Measurements from ENCODE around the gene CLEC10A.

The CLEC10A gene

DNA sequence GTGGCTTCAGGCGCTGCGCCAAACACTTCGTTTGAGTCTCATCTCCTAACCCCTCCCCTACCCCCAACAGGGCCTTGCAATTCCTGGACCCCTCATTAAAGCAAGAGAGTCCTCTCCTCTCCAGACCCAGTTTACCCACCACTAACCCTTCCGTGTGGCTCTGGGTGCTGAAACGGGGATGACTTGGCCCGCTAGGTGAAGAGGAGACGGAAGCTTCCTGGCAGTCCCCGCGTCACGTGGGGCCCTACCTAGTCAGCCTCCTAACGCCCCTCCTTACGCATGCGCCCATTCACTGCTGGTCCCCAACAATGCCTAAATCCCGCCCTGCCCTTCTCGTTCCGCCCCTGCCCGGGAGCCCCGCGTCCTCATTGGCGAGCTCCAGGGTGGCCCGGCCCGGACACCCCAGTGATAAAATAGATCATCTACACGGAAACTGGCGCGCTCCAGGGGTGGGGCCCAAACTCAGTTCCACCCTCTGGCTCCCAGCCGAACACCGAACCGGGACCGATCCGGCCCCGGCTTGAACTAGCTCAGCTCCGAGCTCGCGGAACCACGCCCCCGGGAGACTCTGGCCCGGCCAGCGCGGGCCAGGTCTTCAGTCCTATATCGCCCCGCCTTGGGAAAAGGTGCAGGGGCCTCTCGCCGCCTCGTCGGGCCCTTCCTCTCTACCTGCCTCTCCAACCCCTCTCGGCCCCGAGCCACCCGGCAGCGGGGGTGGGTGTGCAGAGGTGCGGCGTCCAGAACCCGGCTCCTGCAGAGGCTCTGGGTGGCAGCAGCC is 44.3 kb downstream of the CLEC10A start, which contains the start of gene SLC16A13:
TSS of gene SLC16A13 (plus strand) at position 425 of the 778 bp plus-strand sequence. CDS start 368 bp downstream, outside the sequence.
- DNase-seq = peak; percentile 87

DNA sequence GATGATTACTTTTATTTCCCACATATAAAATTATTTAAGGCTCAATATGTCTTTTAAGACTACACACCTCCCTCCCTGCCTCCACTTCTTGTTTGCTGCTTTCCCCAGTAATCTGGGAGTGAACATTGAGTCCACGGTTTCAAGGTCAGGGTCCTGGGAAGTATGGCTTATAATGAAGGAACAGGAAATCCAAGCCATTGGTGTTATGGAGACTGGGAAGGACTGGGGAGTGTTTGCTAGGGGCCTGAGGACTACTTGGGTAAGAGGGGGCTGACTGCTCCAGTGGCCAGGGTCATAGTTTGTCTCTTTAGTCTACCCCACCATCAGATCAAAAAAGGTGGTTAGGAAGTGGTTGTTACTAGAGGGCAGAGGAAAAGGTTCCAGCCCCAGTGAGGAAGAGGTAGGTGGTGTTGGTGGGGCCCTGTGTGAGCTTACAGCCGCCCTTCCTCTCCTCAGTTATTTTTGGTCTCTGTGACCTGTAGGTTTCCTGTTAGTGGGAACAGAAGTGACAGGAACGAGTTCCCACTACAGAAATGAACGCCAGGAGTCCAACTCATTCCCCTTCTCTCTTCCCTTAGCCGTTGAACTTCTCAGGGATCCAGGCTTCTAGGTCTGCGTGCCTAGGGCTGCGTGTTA is 45.0 kb downstream of the CLEC10A start:
- no peak for DNase-seq

DNA sequence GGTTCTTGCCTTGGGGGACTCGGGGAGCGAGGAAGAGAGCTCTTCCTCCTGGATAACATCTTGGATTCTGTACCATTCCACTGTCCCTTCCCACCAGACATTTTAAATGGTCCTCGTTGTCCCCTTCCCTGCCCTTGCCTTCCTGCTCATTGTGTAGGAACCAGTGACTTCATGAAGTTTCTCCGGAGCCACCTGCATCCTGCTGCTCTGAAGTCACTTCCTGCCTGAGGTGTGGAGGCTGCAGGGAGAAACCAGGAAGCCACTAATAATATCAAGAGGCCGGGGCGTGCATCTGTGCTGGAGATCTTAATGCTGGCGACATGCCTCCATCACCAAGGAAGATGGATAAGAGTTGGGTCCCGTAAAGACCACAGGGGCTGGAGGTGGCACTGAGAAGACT is 50.4 kb downstream of the CLEC10A start:
- peak; percentile 25 for DNase-seq

DNA sequence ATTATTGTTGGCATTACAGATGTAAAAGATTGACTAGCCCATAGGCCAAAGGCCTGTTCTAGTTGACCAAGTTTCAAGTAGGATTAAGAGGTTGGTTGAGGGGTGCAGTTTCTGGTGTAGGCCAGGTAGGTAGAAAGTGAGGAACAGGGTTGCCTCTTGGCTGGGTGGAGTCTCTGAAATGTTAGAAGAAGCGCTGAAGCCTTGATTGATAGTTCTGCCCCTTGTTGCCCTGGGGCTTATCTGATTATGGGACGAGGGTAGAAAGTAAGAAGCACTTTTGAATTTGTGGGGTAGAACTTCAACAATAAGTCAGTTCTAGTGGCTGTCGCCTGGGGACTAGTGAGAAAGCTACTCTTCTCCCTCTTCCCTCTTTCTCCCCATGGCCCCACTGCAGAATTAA is 51.0 kb downstream of the CLEC10A start:
- no peak for DNase-seq

DNA sequence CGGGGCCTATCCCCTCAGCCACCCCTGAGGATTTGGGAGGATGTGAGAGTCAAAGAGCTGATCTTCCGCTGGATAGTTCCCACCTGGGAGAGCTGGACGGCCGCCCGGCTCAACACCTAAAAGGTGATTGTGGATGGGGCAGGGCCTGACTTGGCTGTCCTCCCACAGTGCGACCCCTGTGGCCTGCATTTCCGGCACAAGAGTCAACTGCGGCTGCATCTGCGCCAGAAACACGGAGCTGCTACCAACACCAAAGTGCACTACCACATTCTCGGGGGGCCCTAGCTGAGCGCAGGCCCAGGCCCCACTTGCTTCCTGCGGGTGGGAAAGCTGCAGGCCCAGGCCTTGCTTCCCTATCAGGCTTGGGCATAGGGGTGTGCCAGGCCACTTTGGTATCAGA is 52.7 kb downstream of the CLEC10A start:
- DNase-seq = peak; percentile 32

DNA sequence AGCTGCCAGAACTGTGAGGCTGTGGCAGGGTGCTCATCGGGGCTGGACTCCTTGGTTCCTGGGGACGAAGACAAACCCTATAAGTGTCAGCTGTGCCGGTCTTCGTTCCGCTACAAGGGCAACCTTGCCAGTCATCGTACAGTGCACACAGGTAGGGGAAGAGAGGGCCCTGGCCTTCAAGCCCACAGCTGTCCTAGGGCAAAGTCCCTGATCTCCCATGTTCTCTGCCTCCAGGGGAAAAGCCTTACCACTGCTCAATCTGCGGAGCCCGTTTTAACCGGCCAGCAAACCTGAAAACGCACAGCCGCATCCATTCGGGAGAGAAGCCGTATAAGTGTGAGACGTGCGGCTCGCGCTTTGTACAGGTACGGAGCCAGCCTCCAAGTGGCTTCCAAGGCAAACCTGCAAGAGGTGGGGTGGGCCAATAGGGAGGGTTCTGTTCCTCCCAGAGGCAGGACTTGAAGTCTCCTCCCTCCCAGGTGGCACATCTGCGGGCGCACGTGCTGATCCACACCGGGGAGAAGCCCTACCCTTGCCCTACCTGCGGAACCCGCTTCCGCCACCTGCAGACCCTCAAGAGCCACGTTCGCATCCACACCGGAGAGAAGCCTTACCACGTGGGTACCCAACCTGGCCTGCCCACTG is 53.5 kb downstream of the CLEC10A start:
- DNase-seq = peak; percentile 32

DNA sequence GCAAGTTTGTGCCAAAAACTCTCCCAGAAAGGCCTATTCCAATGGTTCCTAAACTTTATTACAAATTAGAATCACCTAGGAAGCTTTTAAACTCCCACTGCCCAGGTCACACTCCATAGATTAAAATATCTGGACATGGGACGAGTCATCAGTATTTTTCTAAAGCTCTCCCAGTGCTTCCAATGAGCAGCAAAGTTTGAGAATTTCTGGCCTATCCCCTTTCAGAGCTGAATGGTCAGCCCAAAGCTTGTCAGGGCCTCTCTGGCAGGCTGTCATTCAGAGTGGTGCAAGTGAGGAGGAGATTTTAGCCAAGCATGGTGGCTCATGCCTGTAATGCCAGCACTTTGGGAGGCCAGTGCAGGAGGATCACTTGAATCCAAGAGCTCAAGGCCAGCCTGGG is 54.8 kb downstream of the CLEC10A start:
- DNase-seq = peak; percentile 13

Measured in right forelimb (tissue), 1 donor.